Psoas muscle (tissue), 8 donors: ENCODE results near the gene NEK7. TPM values are rescaled to one million over a fixed set of nuclear protein-coding genes. Genes with fewer than 3 reads are reported as not detected.

Source experiments
- ATAC-seq, 4 donors: fragments of 200-7000 bp; cut with Tn5 transposase; one replicate each; pipeline ENCODE4 v1.9.1; 2020; ENCODE audit warnings: moderate library complexity in 3 of 4, mild to moderate bottlenecking in 2 of 4
- DNase-seq, 2 donors: peaks; one replicate each; pipeline ENCODE4 v3.0.0-alpha.2; 2020
- H3K27ac ChIP-seq: fragments of 200-600 bp; one replicate; pipeline ENCODE4 v1.8.0; 2022
- H3K27me3 ChIP-seq, 3 donors: fragments of 200-600 bp in 1 of 3; one replicate each; pipeline versions ENCODE4 v1.6.1 to v1.8.0; 2013 to 2022; ENCODE audit warnings: low read length in 2 of 3, mild to moderate bottlenecking in 2 of 3, moderate library complexity in 1 of 3; ENCODE audit not compliant: insufficient read depth in 3 of 3
- H3K36me3 ChIP-seq, 2 donors: fragments of 200-600 bp in 1 of 2; one replicate each; pipeline versions ENCODE4 v1.6.1 to v1.8.0; 2013 to 2022; ENCODE audit warnings: low read depth in 1 of 2, mild to moderate bottlenecking in 1 of 2, moderate library complexity in 1 of 2; ENCODE audit not compliant: insufficient read depth in 1 of 2
- H3K4me1 ChIP-seq: fragments of 200-600 bp; one replicate; pipeline ENCODE4 v1.8.0; 2022
- H3K4me3 ChIP-seq: fragments of 200-600 bp; one replicate; pipeline ENCODE4 v1.8.0; 2022; ENCODE audit warnings: mild to moderate bottlenecking
- H3K9me3 ChIP-seq: fragments of 200-600 bp; one replicate; pipeline ENCODE4 v1.8.0; 2022
- CTCF ChIP-seq: fragments of 200-600 bp; IDR thresholded peaks from one replicate; pipeline ENCODE4 v1.8.0; 2022; ENCODE audit warnings: antibody characterized with exemption
- WGBS, 3 donors: extraction: QIAGEN DNeasy Blood & Tissue Kit; methylation state at CpG; one replicate each; pipeline versions ENCODE4 v1.1.6 to v1.1.7; 2013; 5-methylcytosine and 5-hydroxymethylcytosine counted together
- intact Hi-C, 2 donors: fragments of 100-400 bp; cut with DNase I; formaldehyde crosslinking; loops; one replicate each; pipeline versions ENCODE4 v1.11.0 to v1.14.2; 2022
- polyA plus RNA-seq, 3 donors: library from polyadenylated mRNA; stranded (reverse); fragments of 200-250 nt; gene quantifications; one replicate each; pipeline ENCODE4 v1.2.3, GENCODE V29; 2013
- total RNA-seq, 4 donors: library from RNA; stranded (reverse); fragmentation: NEBNext Ultra II Directional in 2 of 4; extraction: Animal tissue kit (Norgen Biotek cat#: 25700) in 2 of 4; gene quantifications; one replicate each; pipeline versions ENCODE4 v1.2.1 to v1.2.4, GENCODE V29; 2021 to 2023
- donor health status: healthy with polysubstance abuse.
- donor health status: DM: no; HTN: no; CAD: no; lungs with moderate emphysema.
- donor health status: Bipolar disorder and iron deficiency.
- donor health status: healthy.
- donor health status: DM: yes; HTN: yes; CAD: no.
- donor health status: DM: no; HTN: no; CAD: no.
- donor health status: DM: no; HTN: no; CAD: no.
- donor health status: DM: yes; HTN: yes; CAD: no.

Gene NEK7
- total and polyA plus RNA-seq, 7 donors: 10.1 to 88.2 (median 61.3) TPM

GRCh38 chr1:198267921-198268320, 111.1 kb downstream of the NEK7 start:
- no peaks in the 10 kb centered on the region for H3K27me3 ChIP-seq
- intact Hi-C loops: loop anchor here in 1 of 2 donors (10.0 kb wide), 1 partner anchor 103 kb away; no protein-coding TSS in a partner anchor
- no peak overlapping the region for H3K27ac ChIP-seq
- H3K4me1 ChIP-seq: peaks cover 5% of the 10 kb centered on the region
- TF ChIP-seq CTCF: no peak
- DNase-seq (no peak), ATAC-seq (no peak)
- WGBS, 3 donors: 86 to 91% (median 90%) methylated on average over 4 of the region's 4 CpGs
- H3K36me3 ChIP-seq: peaks cover 0 to 9% of the 10 kb centered on the region in 2 donors
- H3K4me3 ChIP-seq: no peak overlapping the region
- H3K9me3 ChIP-seq: no peaks in the 10 kb centered on the region

- H3K27ac ChIP-seq: no peak overlapping the region
- H3K36me3 ChIP-seq: peaks cover 0 to 9% of the 10 kb centered on the region in 2 donors
- DNase-seq: no peak
- intact Hi-C loops: loop anchor here in 1 of 2 donors (10.0 kb wide), 1 partner anchor 104 kb away; no protein-coding TSS in a partner anchor
- WGBS, 3 donors: 74 to 76% (median 75%) methylated on average over 3 of the region's 3 CpGs
- ATAC-seq: no peak
- H3K27me3 ChIP-seq: no peaks in the 10 kb centered on the region
- H3K4me1 ChIP-seq: peaks cover 5% of the 10 kb centered on the region
- no peak overlapping the region for H3K4me3 ChIP-seq
- H3K9me3 ChIP-seq: no peaks in the 10 kb centered on the region
- TF ChIP-seq CTCF: no peak
Measured at GRCh38 chr1:198268784-198269645, 112.2 kb downstream of the NEK7 start.

- Histone ChIP-seq H3K27me3 (no peaks in the 10 kb centered on the region), H3K27ac (no peak overlapping the region), H3K4me3 (no peak overlapping the region), H3K4me1 (peaks cover 5% of the 10 kb centered on the region), H3K36me3 (peaks cover 0 to 9% of the 10 kb centered on the region in 2 donors), H3K9me3 (no peaks in the 10 kb centered on the region)
- intact Hi-C loops: loop anchor here in 1 of 2 donors (10.0 kb wide), 1 partner anchor 105 kb away; no protein-coding TSS in a partner anchor
- WGBS, 3 donors: 93 to 98% (median 94%) methylated on average over 1 of the region's 1 CpG
- DNase-seq: no peak
- TF ChIP-seq CTCF: no peak
- ATAC-seq: no peak
Measured at GRCh38 chr1:198269646-198269940, 112.8 kb downstream of the NEK7 start.

GRCh38 chr1:198270273-198270828, 113.6 kb downstream of the NEK7 start:
- intact Hi-C loops: no loop called here
- Histone ChIP-seq H3K4me3 (no peak overlapping the region), H3K4me1 (no peaks in the 10 kb centered on the region), H3K27ac (no peak overlapping the region), H3K36me3 (peaks cover 0 to 5% of the 10 kb centered on the region in 2 donors), H3K27me3 (no peaks in the 10 kb centered on the region), H3K9me3 (no peaks in the 10 kb centered on the region)
- ATAC-seq (no peak), DNase-seq (no peak)
- 42 to 83% (median 78%) methylated on average over 1 of the region's 1 CpG for WGBS, 3 donors
- TF ChIP-seq CTCF: no peak
